Cerebellar cortex (tissue), 1 donor: ENCODE results near the gene CALD1.

Experiments used
- DNase-seq: peaks from one replicate; pipeline ENCODE4 v3.0.0-alpha.2; 2015; ENCODE audit warnings: low spot score

Gene CALD1

GRCh38 chr7:134787064-134787463 is 7.6 kb downstream of the CALD1 start:
- DNase-seq: no peak

DNA sequence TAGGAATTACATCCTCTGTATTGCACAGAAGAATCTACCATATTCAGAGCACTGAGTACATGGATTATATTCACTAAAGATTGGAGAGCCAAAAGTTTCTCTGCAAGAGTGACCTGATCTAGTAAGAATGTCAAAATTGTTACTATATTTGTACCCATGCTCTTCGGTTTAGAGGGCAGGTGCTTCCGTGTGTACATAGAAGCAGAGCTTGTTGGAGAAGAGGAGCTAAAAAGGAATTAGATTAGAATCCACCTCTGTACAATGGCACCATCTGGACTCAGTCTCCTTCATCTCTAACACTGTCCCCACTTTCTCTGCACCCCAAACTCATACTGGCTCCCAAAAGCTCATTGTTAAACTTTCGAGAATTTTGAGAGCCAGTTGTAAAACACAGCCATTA is 8.3 kb downstream of the CALD1 start:
- no peak for DNase-seq

- DNase-seq: no peak
These were observed 8.8 kb downstream of the CALD1 start for GRCh38 chr7:134788191-134788590.

DNA sequence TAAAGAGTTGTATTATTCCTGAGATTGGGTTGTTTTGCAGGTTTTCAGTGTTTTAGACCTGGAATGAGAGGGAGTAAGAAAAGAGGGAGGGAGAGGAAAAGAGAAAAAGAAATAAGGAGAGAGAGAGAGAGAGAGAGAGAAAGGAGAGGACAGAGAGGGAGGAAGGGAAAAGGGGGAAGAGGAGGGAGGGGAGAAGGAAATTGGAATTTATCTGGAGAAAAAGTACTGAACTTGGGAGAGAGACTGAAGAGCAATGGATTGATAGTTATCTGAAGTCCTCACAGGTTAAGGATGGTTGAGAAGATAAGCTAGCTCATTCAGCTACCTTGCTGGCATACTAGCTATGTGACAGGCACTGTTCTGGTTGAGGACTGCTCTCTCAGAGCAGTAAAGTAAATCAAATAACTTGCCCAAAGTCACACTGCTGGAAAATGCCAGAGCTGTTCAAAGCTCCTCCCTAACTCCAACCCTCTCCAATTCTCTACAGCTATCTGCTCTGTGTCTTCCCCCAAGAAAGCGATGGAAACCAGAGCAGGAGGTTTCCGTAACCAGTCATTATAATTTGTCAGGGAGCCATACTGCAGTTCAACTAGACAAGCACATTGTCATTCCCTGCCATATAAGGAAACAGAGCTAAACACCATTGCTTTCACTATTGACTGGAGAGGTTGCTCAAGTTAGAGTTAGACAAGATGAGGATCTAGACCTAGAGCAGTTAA is 10.7 kb downstream of the CALD1 start:
- DNase-seq: no peak

DNA sequence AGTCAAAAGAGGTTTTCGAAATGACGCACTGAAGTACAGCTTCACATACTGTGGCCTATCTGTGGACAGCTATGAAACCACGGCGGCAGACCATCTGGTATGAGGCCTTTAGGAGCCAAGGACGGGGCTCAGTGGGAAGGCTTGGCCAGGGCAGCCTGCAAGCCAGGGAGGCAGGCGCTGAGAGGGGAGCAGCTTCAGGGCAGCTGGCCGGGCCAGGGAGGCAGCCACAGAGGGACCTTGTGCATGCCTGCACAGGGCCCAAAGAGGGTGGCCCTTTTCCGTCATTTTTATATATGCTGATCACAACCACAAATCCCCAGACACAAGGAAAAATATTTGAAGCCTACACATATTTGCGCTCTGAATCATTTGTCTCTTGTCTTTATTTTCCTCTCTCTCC is 13.5 kb downstream of the CALD1 start:
- no peak for DNase-seq

- DNase-seq: no peak
These were observed 15.8 kb downstream of the CALD1 start for GRCh38 chr7:134795231-134795630.

DNA sequence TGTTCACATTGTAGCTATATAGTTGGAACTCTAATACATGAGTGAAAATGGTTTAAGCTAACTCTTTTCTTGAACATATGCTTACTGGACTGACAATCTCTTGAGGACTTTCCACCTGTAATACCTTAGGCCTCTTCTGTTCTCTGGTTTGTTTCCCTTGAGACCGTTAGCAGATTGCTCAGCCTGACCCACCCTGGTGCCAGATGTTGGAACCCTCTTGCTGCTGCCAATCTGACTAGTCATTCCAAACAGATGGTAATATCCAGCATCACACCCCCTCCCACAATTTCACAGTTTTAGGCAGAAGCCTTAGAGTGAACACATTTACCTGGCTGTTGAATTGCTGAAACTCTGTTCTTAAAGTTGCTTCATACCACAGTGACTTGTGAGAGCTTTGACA is 18.7 kb downstream of the CALD1 start:
- DNase-seq: no peak

DNA sequence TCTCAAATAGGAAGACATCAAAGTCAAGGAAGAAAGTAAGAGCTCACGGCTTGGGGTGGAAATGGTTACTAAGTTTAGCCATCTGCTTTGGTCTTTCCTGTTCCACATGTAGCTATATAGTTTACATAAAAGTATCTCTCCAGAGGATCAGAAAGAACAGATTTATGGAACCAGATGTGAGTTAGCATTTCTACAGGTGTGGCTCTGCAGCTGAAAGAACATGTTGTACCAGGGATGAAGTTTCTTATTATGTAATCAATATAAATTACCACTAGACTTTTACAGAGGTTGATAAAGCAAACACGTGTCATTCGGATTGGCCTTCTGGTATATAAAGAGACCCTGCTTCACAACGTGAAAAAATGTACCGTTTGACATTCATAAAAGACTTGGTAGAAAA is 19.9 kb downstream of the CALD1 start:
- DNase-seq: no peak

DNA sequence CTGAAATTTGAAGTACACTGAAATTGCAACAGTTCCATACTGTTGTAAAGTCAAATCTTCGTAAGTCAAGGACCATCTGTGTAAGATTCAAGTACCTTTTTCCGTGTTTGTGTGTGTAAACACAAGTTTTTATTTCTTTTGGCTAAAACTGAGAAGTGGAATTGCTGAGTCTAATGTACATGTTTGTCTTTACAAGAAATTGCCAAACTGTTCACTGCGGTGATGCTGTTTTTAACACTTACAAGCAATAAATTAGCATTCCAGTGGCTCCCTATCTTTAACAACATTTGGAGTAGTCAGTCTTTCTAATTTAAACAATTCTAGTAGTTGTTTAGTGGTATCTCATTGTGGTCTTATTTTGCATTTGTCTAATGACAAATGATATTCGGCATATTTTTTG is 23.3 kb downstream of the CALD1 start:
- DNase-seq: no peak

DNA sequence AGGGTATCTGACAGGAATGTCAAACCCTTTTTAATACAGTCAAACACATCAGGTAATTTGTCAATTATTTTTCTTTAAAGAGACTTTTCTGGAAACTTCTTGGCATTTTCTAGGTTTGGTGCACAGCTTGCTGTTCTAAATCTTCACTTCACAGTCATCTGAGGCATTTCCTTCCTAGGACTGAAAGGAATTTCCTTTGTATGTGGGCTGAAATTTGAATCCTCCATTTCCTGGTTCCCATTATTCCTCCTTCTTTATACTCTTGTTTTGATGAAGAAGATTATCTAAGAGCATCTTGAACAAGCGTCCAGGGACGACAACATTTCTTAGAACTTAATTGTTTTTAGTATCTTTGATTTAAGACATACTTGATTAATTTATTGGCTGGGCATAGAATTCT is 24.9 kb downstream of the CALD1 start:
- DNase-seq: no peak

- DNase-seq: no peak
These were observed 25.4 kb downstream of the CALD1 start for GRCh38 chr7:134804854-134805253.

DNA sequence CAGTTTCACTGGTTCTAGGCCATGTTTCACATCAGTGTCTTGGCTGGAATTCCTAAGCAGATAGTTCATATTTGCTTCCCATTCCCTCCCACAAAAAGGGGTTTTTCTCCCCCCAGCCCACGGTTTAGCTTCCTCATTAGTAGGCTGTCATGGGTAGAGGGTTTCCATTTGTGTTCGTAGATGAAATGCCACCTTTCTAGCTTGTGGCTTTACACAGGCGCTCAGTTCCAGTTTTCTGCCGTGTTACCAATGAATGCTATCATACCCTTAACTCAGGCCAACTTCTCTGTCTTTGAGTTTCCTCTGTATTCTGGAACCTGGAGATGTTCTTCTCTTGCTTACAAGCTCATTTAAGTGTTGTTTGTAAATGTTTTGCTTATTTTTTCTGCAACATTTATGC is 26.8 kb downstream of the CALD1 start:
- DNase-seq: no peak

DNA sequence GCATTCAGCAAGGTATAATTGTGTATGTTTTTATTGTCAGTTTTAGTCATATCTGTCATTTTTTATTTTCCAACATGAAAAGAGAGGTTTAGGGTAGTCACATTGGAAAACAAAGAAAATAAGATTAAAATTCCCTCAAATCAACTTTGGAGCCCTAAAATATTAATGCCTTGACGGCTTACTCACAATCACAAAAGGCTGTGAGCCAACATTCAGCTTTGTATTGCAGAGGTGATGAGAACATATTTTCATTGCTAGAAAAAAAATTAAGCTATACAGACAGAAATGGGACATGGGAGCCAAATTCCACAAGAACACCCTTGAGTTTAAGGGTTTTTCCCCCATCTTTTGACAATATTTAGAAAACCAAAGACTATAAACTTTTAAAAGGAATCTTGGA is 30.2 kb downstream of the CALD1 start:
- DNase-seq: no peak

DNA sequence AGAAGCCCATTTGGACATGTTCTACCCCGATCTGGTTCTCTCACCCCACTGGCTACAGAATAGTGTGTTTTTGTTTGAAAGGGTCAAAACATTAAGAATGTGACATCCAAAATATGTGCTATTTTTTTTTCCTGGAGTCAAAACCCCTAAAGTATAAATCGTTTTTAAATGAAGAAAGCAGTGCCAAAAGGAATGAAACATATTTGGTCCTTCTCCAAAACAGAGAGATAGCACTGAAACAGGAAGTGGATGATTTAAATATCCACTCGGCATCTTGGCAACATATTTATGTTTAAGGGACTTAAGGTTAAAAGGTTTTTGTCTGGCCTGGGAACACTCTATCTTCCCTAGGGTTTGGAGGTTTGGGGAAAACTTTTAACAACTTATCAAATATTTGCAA is 32.3 kb downstream of the CALD1 start:
- no peak for DNase-seq

DNA sequence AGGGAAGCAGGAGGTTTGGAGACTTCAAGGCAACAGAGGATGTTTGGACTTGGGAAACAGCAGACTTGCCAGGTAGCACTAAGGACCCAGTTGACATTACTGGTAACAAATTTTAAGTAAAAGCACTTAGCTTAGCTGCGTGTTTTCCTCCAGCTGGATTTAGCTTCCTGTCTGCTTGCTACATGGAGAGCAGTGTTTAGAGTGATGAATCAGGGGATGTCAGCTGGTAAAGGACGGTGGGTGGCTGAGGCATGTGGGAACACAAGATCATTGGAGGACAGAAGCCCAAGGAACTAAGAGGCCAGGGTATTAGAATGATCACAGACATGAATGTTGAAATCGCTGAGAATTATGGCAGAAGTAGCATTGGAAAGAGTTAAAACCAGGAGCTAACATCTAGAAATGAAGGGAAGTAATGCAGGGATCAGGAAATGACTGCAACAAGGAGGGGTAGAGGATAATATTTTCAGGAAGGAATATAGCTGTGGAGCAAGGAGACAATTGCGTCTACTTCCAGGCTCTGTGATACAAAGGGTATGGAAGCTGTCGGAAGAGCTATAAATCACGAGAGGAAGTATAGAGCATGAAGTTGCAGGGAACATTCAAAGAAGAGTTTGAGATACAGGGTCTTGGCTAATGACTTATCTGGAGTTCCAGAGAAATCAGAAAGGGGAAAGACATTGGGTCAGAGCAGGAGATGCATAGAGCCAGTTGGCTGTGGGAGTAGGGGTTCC is 34.4 kb downstream of the CALD1 start:
- no peak for DNase-seq

GRCh38 chr7:134814730-134815364 is 35.4 kb downstream of the CALD1 start:
- DNase-seq: no peak

DNA sequence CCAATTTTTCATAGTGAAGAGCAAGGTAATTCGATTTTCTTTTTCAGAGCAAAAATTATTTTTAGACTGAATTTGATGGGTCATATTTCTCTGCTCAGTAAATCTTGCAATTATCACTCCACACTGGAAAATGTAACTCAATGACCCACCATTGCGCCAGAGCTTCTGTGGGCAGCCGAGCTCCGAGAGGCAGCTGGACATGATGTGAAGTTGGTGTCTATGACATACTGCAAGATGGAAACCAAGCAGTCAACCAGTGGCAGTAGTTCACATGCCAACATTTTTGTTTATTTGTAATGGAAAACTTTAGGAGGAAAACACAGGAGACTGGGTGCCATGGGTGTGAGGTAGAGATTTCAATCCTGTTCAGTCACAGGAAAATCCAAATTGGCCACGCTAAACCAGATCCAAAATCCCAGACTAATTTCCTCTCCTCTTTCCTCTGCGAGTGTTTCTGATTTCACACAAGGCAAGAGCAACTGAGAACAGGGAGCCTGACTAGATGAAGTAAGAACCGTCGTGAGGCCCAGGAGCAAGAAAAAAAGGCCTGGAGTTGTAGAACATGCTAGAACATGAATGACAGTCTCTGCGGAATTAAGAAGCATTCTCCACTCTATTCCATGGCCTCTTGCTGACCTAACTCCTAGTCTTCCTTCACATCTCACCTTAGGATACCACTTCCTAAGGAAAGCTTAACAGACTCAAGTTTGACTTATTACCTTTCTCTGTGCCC is 39.3 kb downstream of the CALD1 start:
- no peak for DNase-seq

DNA sequence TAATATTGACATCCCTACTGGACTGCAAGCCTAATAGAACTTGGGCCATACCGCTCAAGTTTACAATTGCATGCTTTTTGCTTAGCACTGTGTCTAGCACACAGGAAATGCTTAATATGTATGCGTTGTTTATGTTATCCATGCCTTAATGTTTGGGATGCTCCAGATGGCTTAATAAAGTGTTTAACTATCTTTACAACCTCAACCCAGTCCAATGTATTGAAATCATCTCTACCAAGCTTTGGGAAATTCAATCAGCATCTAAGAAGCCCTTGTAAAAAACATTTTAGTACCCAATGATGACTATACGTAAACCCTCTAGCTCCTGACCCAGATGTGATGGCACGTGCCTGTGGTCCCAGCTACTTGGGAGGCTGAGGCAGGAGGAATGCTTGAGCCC is 40.0 kb downstream of the CALD1 start:
- no peak for DNase-seq

DNA sequence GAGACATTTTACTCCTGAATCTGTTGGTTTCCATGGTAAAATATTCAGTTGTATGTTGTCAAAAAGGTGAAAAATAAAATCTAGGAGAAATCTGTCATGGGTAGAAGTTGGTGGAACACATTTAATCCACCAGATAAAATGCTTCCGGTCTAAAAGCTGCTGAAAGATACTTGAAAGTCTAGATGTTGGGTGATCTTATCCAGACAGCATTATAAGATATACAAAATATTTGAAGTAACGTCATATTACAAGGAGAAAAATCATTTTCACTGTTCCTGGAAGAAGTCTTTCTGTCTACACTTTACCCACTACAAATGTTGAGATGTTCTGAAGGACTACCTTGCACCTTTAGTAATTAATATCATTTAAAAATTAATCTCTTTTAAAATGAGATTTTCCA is 40.9 kb downstream of the CALD1 start:
- DNase-seq: no peak

- DNase-seq: no peak
These were observed 41.3 kb downstream of the CALD1 start for GRCh38 chr7:134820778-134821177.

DNA sequence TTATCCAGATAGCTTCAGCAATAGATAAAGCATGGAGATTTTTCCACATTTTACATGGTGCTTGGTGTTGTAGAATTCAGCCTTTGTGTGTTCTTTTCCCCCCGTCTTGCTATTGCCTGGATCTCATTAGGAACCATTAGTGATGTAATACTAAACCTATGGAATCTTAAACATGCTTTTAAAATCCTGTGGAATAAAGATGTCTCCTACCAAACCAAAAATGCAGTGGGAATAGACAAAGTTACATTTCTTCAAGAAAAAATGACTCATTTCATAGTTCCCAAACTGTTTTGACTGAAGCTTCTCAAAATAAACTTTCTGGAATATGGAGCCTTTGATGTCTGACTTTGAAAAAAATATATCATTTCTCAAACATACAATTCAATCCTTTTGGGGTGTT is 44.0 kb downstream of the CALD1 start:
- DNase-seq: no peak

DNA sequence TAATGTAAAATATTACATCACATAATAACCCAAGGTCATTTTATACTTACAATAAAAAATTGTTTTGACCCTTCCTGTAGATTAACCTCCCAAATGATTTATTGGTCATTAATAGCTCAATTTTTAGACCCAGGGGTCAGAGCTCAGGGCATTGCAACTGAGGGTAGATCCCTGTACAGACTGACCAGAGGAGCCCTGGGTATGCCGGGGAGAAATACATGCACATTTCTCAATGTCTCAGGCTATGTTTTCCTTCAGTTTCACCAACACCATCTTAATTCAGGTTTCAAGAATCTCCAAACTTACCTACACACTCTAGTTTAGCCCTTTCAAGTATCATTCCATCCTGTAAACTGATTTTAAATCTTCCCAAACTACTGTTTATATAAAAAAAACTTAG is 46.2 kb downstream of the CALD1 start:
- no peak for DNase-seq

DNA sequence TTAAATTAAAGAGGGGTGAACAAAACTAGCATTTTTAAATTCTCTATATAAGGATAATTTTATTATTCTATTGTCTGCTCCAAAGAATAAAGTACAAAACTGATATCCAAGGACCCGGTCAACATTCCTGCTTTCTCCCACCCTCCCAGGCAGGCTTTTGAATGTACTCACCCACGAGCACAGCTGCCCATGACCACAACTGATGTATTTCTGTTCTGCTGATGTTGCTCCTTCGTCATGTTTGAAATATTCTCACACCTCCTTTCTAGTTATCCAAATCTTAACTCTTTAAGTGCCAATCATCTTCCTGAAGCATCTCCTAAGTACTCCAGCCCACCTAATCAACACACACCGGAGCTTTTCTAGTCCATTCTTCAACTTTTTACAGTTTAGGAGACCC is 46.7 kb downstream of the CALD1 start:
- DNase-seq: no peak
